Head of caudate nucleus (tissue), 42 donors: ENCODE results near the gene CFAP107.
"Not testable (repeated sequence)": the region's sequence is repeated elsewhere in the genome, so short reads cannot be mapped to it uniquely, and the experiment has no call there.

Source experiments
- DNase-seq, 42 donors: peaks; one replicate each; pipeline versions ENCODE4 v3.0.0 to v3.0.0-alpha.2; 2020 to 2021; ENCODE audit warnings: mixed read lengths in 7 of 42
- intact Hi-C: fragments of 100-400 bp; cut with DNase I; formaldehyde crosslinking; loops from one replicate; pipeline ENCODE4 v1.15.0; 2022

The CFAP107 gene

DNA sequence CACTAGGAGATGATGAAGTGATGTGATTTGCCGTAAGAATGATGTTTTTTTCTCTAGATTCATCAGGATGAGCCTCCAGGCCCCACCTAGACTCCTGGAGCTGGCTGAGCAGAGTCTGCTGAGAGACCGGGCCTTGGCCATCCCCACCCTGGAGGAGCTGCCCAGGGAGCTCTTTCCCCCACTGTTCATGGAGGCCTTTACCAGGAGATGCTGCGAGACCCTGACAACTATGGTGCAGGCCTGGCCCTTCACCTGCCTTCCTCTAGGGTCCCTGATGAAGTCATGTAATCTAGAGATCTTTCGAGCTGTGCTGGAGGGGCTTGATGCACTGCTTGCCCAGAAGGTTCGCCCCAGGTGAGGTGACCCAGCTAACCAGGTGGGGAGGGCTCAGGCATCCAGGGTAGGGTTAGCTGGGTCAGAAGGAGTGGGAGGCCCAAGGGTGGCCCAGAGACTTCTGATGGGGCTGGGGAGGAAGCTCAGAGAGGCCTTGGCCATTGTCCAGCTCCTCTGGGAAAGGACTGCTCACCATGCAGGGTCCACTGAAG lies 28.9 kb downstream of the CFAP107 start:
- no peak for DNase-seq
- intact Hi-C loops, result no loop called here

- DNase-seq, result no peak
Observed at GRCh38 chr1:12775443-12775842, 29.4 kb downstream of the CFAP107 start.

GRCh38 chr1:12776801-12777557 lies 31.0 kb downstream of the CFAP107 start:
- no peak for DNase-seq
- intact Hi-C loops, result no loop called here

More at GRCh38 chr1:12775443-12775842, 29.4 kb downstream of the CFAP107 start:
- intact Hi-C loops, result no loop called here

- DNase-seq, result no peak
- intact Hi-C loops, result no loop called here
Observed at GRCh38 chr1:12778061-12778460, 32.1 kb downstream of the CFAP107 start.

GRCh38 chr1:12778907-12779306 lies 32.9 kb downstream of the CFAP107 start:
- DNase-seq, result no peak
- intact Hi-C loops, result no loop called here

GRCh38 chr1:12781488-12781887 lies 35.5 kb downstream of the CFAP107 start:
- DNase-seq, result peak in 3 of 42 donors; percentile 29 to 46 (median 31)
- intact Hi-C loops, result not testable (repeated sequence)

- DNase-seq, intact Hi-C loops: not testable (repeated sequence)
Observed at GRCh38 chr1:12783783-12784182, 37.8 kb downstream of the CFAP107 start.

- DNase-seq, intact Hi-C loops: not testable (repeated sequence)
Observed at GRCh38 chr1:12784729-12785128, 38.7 kb downstream of the CFAP107 start.

- intact Hi-C loops, DNase-seq: not testable (repeated sequence)
Observed at GRCh38 chr1:12791097-12791496, 45.1 kb downstream of the CFAP107 start, which contains the start of gene PRAMEF1. Gene PRAMEF1 (plus strand): TSS chr1:12791397. CDS start chr1:12793228, 1,831 bp downstream.

- intact Hi-C loops, result no loop called here
Observed at GRCh38 chr1:12798911-12799310, 52.9 kb downstream of the CFAP107 start.

GRCh38 chr1:12799730-12800129 lies 53.7 kb downstream of the CFAP107 start:
- intact Hi-C loops, result no loop called here
- no peak for DNase-seq

More at GRCh38 chr1:12798911-12799310, 52.9 kb downstream of the CFAP107 start:
- DNase-seq, result no peak

DNA sequence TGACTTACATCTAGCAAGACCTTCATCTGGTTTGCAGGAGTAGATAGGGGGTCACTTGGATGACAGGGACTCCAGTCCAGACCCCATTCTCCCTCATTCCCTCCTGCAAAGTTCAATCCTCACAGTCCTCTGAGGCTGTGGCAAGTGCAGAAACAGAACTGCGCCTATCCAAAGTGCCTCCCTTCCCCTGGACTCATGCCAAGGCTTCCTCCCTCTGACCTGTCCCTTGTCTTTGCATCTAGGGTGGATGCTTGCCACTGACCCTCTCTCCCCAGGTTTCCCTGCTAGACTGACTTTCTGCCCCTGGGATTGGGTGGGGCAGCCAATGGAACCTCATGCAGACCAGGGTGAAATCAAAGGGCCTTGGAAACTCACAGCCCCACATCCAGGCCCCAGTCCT lies 63.9 kb downstream of the CFAP107 start:
- intact Hi-C loops, result no loop called here

DNA sequence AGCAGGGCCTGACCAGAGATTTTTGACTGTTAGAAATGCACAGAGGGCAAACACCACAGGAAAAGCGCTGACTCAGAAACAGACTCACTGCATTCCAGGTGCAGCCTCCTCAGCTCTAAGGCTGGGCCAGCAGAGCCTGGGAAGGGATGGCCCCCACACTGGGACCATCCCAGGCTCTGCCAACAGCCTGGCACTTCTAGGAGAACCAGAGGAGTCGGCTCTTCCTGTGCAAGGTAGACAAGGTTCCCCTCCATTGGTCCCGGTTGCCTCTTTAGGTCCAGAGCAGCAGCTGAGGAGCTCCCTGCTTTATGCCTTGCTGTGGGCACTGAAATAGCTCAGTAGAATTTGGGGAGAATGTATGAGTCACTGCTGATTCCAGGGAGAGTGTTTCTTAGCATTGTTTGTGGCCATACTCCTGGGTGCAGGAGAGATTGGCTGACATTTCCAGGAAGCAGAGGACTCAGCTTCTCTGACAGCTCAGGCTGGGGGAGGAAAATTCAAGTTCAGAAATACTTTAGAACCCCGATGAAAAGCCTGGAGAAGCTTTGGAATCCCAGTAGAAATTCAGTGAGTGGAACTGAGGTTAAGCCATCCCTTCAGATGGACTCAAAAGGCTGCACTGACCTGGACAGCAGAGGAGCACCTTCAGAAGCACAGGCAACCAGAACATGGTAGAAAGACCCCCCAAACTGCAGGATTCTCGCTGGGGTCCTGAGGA lies 64.8 kb downstream of the CFAP107 start:
- intact Hi-C loops, result no loop called here
- DNase-seq, result no peak

More for the DNA sequence above, 63.9 kb downstream of the CFAP107 start:
- DNase-seq, result no peak

DNA sequence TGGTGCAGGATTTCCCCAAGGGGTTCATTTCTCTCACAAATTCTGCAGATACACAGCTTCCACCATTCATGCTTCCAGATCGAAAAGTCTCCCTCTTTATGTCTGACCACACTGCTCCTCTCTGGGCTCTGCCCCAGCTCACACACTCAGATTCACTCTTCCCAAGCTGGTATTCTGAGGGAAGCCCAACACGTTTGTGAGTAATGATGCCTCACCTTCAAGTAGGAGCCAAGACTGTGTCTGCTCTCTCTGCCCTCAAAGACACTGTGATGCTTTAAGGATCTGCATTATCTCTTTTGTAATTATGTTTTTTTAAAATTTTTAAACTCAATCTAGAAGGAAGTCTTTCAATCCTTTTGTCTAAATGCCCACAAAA lies 65.4 kb downstream of the CFAP107 start:
- intact Hi-C loops, result no loop called here
- DNase-seq, result no peak
